ENCODE data around the gene PDLIM7. TPM values are rescaled to one million over a fixed set of nuclear protein-coding genes. Genes with fewer than 3 reads are reported as not detected.

The PDLIM7 gene
- total RNA-seq, 2 experiments from 2014 or later: 41.9 to 50.2 TPM

GRCh38 chr5:177445052-177445916 lies 52.1 kb downstream of the PDLIM7 start:
- H3K4me3 Mint-ChIP-seq: peak overlapping the region; percentile 51
- H3K27ac Mint-ChIP-seq: peak overlapping the region; percentile 89
- DNase-seq (peak; percentile 63), ATAC-seq (peak; percentile 18)
- no peaks in the 10 kb centered on the region for H3K9me3 Mint-ChIP-seq (ENCODE audit: low read depth)
- intact Hi-C loops (cut with DNase I, micrococcal nuclease): no loop called here
- peaks cover 14% of the 10 kb centered on the region for H3K36me3 Mint-ChIP-seq (ENCODE audit: low read depth)
- CTCF ChIA-PET: interaction anchor here (0.6 to 8.1 kb wide), 15 partner anchors 9 to 434 kb away, joined by 3 to 72 read pairs (median 4); no protein-coding TSS in a partner anchor
- no peaks in the 10 kb centered on the region for H3K27me3 Mint-ChIP-seq
- POLR2A ChIA-PET: interaction anchor here (0.6 to 9.3 kb wide), 11 partner anchors 9 to 56 kb away, joined by 3 to 85 read pairs (median 5); partner anchors contain the start of gene GRK6
- peaks cover 49% of the 10 kb centered on the region for H3K4me1 Mint-ChIP-seq

DNA sequence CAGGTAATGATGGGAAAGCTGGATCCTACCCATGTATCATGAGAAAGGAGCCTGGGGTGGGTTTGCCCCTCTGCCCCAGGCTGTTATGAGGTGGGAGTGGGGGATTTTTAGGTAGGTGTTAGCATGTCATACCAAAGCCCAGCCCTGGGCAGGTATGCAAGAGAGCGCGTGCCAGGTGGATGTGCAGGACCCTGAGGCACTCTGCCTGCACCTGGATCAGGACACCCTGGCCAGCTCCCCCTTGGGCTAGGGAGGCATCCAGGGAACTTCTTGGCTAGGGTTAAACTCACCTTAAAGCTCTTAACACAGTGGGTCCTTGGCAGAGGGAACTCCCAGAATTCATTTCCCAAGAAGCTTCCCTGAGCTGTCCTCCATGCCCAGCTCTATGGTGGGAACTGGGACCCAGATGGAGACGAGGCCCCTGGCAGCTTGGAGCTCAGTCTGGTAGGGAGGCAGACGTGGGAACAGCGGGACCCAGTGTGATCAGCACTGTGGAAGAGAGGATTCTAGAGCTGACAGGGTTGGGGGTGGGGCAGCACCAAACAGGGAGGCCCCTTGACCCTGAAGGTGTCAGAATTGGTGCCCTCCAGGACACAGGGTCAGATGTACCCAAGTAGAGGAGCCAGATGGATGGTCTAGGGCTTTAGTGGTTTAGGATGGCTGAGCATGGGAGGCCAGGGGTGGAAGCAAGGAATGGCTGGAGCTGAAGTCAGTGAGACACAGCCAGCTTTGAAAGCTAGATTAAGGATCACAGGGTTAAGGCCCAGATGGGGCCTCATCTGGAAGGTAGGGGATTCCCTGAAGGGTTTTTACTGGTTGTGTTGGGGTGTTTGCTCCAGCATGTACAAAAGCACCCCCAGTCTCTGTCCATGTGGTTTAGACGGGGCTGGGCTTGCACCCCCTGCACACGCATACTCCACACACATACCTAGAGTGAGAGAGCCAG lies 53.0 kb downstream of the PDLIM7 start:
- DNase-seq (peak; percentile 43), ATAC-seq (peak; percentile 10)
- POLR2A ChIA-PET: interaction anchor here (0.6 to 9.3 kb wide), 7 partner anchors 8 to 91 kb away, joined by 3 to 85 read pairs (median 9); partner anchors contain the start of gene GRK6
- intact Hi-C loops (cut with DNase I, micrococcal nuclease): no loop called here
- peak overlapping the region; percentile 89 for H3K27ac Mint-ChIP-seq
- CTCF ChIA-PET: interaction anchor here (0.6 to 8.1 kb wide), 14 partner anchors 10 to 135 kb away, joined by 3 to 72 read pairs (median 6); no protein-coding TSS in a partner anchor
- peak overlapping the region; percentile 33 for H3K4me3 Mint-ChIP-seq
- H3K36me3 Mint-ChIP-seq (ENCODE audit: low read depth): peaks cover 22% of the 10 kb centered on the region
- H3K4me1 Mint-ChIP-seq: peaks cover 58% of the 10 kb centered on the region
- no peaks in the 10 kb centered on the region for H3K9me3 Mint-ChIP-seq (ENCODE audit: low read depth)
- H3K27me3 Mint-ChIP-seq: no peaks in the 10 kb centered on the region

DNA sequence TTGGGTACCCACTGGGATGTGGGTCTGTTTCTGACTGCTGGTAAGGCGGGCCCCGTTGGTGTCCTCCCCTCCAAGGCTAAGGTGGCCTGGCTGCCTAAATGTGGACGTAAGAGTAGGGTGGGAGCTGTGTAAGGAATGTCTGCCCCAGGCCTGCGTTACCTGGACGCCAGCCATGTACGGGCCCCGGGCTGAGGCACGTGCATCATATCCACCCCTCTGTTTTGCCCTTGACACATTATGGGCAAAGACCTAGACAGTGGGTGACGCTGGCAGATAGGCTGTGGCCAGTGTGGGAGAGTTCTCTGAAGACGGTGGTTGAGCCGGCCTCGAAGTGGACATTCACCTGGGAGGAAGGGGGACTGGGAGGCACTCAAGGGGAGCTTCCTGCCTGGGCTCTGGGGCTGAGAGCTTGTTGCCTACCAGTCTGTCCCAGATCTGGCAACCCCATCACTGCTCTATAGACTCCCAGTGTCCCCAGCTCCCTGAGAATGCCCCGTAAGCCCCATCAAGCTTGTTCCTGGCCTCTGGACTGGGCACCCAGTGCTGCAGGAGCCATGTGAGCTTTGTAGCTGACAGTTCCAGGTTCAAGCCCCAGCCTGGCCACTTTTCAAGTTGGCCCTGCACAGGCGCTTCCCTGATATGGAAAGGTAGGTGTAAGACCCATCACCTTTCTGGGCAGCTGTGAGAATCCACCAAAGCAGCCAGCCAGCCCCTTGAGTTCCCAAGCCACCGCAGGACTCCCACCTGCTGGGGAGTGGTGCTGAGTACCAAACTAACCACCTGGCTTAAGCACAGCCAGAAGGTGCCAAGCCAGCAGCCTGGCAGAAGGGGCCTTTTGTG lies 54.0 kb downstream of the PDLIM7 start:
- POLR2A ChIA-PET: interaction anchor here (0.6 to 9.3 kb wide), 5 partner anchors 9 to 35 kb away, joined by 3 to 85 read pairs (median 3); no protein-coding TSS in a partner anchor
- CTCF ChIA-PET: interaction anchor here (0.6 to 8.1 kb wide), 9 partner anchors 9 to 134 kb away, joined by 3 to 72 read pairs (median 8); no protein-coding TSS in a partner anchor
- Mint-ChIP-seq H3K27me3 (no peaks in the 10 kb centered on the region), H3K4me3 (no peak overlapping the region), H3K27ac (no peak overlapping the region), H3K36me3 (ENCODE audit: low read depth) (peaks cover 29% of the 10 kb centered on the region), H3K9me3 (ENCODE audit: low read depth) (no peaks in the 10 kb centered on the region), H3K4me1 (peaks cover 61% of the 10 kb centered on the region)
- intact Hi-C loops (cut with DNase I, micrococcal nuclease): no loop called here
- DNase-seq (peak; percentile 19), ATAC-seq (no peak)

DNA sequence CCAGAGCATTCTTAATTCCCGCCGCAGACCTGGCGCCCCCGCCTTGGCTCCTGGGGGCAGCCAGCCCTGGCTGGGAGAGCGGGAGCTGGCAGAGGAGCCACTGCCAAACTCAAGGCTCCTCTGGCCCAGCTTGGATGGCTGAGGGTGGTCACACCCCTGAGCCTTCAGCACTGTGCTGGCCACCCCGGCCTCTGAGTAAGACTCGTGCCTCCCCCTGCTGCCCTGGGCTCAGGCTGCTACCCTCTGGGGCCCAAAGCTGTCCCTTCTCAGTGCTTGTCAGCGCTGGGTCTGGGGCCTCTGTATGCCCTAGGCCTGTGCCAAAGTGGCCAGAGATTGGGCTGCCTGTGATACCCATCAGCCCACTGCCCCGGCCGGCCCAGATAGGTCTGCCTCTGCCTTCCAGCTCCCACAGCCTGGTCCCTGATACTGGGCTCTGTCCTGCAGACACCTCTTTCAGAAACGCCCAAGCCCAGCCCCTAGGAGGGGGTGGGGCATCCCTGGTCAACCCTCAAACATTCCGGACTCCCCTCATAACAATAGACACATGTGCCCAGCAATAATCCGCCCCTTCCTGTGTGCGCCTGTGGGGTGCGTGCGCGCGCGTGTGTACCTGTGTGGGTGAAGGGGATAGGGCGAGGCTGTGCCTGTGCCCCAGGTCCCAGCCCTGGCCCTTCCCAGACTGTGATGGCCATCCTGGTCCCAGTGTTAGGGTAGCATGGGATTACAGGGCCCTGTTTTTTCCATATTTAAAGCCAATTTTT lies 55.2 kb downstream of the PDLIM7 start:
- Mint-ChIP-seq H3K27ac (peak overlapping the region; percentile 47), H3K36me3 (ENCODE audit: low read depth) (peaks cover 39% of the 10 kb centered on the region), H3K4me1 (peaks cover 61% of the 10 kb centered on the region), H3K9me3 (ENCODE audit: low read depth) (no peaks in the 10 kb centered on the region), H3K27me3 (no peaks in the 10 kb centered on the region), H3K4me3 (no peak overlapping the region)
- ChIA-PET CTCF (interaction anchor here (0.8 to 3.1 kb wide), 5 partner anchors 13 to 133 kb away, joined by 4 to 11 read pairs (median 5); no protein-coding TSS in a partner anchor), POLR2A (interaction anchor here (0.6 to 9.3 kb wide), 3 partner anchors 11 to 34 kb away, joined by 3 to 85 read pairs (median 28); no protein-coding TSS in a partner anchor)
- peak; percentile 10 for DNase-seq
- no peak for ATAC-seq
- intact Hi-C loops (cut with DNase I, micrococcal nuclease): no loop called here

GRCh38 chr5:177440990-177441780 lies 56.2 kb downstream of the PDLIM7 start:
- ChIA-PET POLR2A (interaction anchor here (1.6 to 3.3 kb wide), 2 partner anchors 11 to 14 kb away, joined by 7 to 28 read pairs; partner anchors contain the start of gene GRK6), CTCF (interaction anchor here (0.8 to 2.0 kb wide), 10 partner anchors 12 to 52 kb away, joined by 3 to 12 read pairs (median 5); partner anchors contain the start of gene GRK6)
- DNase-seq (no peak), ATAC-seq (no peak)
- intact Hi-C loops (cut with DNase I, micrococcal nuclease): no loop called here
- Mint-ChIP-seq H3K36me3 (ENCODE audit: low read depth) (peaks cover 47% of the 10 kb centered on the region), H3K27me3 (no peaks in the 10 kb centered on the region), H3K4me3 (no peak overlapping the region), H3K4me1 (peaks cover 66% of the 10 kb centered on the region), H3K9me3 (ENCODE audit: low read depth) (no peaks in the 10 kb centered on the region), H3K27ac (peak overlapping the region; percentile 19)

DNA sequence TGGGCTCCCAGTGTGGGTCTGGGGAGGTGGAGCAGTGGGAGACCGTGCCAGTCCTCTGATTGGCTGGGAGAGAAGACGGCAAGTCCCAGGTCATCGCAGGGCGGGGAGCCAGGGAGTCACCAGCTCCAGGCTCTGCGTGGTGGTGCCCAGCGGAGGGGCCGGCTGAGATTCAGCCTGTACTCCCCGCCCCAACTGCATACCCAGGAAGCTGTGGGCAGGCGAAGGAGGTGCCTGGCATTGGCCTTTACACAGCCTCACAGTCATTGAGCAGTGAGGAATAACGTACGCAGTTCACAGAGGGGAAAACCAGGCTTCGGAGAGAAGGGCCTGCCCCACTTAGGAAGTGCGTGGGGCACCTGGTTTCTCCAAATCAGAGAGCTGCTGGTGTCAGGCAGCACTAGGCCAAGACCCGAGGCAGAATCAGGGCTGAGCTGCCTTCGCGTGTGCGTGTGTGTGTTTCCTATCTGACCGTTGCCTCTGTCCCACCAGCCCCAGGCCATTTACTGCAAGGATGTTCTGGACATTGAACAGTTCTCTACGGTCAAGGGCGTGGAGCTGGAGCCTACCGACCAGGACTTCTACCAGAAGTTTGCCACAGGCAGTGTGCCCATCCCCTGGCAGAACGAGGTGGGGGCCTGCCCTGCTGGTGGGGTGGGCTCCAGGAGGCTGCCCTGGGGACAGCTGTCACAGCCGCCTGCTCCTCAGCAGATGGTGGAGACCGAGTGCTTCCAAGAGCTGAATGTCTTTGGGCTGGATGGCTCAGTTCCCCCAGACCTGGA lies 57.0 kb downstream of the PDLIM7 start:
- ChIA-PET POLR2A (interaction anchor here (0.7 to 3.3 kb wide), 4 partner anchors 10 to 762 kb away, joined by 3 to 28 read pairs (median 5); partner anchors contain the start of gene GRK6), CTCF (interaction anchor here (0.7 to 2.0 kb wide), 11 partner anchors 9 to 988 kb away, joined by 3 to 12 read pairs (median 5); partner anchors contain the start of gene GRK6)
- DNase-seq (peak; percentile 72), ATAC-seq (peak; percentile 77)
- H3K27ac Mint-ChIP-seq: peak overlapping the region; percentile 68
- intact Hi-C loops (cut with DNase I, micrococcal nuclease): no loop called here
- no peak overlapping the region for H3K4me3 Mint-ChIP-seq
- no peaks in the 10 kb centered on the region for H3K9me3 Mint-ChIP-seq (ENCODE audit: low read depth)
- H3K36me3 Mint-ChIP-seq (ENCODE audit: low read depth): peaks cover 52% of the 10 kb centered on the region
- H3K4me1 Mint-ChIP-seq: peaks cover 65% of the 10 kb centered on the region
- no peaks in the 10 kb centered on the region for H3K27me3 Mint-ChIP-seq

DNA sequence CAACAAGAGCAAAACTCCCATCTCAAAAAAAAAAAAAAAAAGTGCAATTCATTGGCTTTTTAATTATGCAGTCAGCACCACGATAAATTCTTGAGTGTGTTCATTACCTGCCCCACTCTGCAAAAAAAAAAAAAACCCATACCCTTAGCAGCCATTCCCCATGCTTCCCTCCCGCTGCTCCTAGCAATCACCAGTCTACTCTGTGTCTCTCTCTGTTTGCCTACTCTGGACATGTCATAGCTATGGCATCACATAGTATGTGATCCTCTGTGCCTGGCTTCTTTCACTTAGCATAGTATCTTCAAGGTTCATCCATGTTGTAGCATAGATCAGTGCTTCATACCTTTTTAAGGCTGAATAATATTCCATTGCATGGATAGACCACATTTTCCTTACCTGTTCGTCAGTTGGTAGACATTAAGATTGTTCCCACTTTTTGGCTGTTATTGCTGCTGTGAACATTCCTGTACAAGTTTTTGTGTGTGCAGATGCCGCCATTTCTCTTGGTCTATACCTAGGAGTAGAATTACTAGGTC lies 57.8 kb downstream of the PDLIM7 start:
- CTCF ChIA-PET: interaction anchor here (0.7 to 2.0 kb wide), 12 partner anchors 8 to 987 kb away, joined by 3 to 12 read pairs (median 5); partner anchors contain the start of gene GRK6
- H3K27me3 Mint-ChIP-seq: no peaks in the 10 kb centered on the region
- H3K36me3 Mint-ChIP-seq (ENCODE audit: low read depth): peaks cover 57% of the 10 kb centered on the region
- peaks cover 62% of the 10 kb centered on the region for H3K4me1 Mint-ChIP-seq
- intact Hi-C loops (cut with DNase I, micrococcal nuclease): no loop called here
- H3K4me3 Mint-ChIP-seq: no peak overlapping the region
- peak overlapping the region; percentile 68 for H3K27ac Mint-ChIP-seq
- POLR2A ChIA-PET: interaction anchor here (0.7 to 3.3 kb wide), 6 partner anchors 9 to 763 kb away, joined by 3 to 28 read pairs (median 4); partner anchors contain the start of gene GRK6
- ATAC-seq: no peak
- no peaks in the 10 kb centered on the region for H3K9me3 Mint-ChIP-seq (ENCODE audit: low read depth)
- no peak for DNase-seq

- ChIA-PET POLR2A (interaction anchor here (1.0 kb wide), 1 partner anchor 11 kb away, joined by 3 read pairs; no protein-coding TSS in a partner anchor), CTCF (interaction anchor here (0.7 to 2.2 kb wide), 5 partner anchors 10 to 899 kb away, joined by 3 to 6 read pairs (median 5); no protein-coding TSS in a partner anchor)
- Mint-ChIP-seq H3K4me1 (peaks cover 62% of the 10 kb centered on the region), H3K27ac (peak overlapping the region; percentile 47), H3K36me3 (ENCODE audit: low read depth) (peaks cover 66% of the 10 kb centered on the region), H3K9me3 (ENCODE audit: low read depth) (no peaks in the 10 kb centered on the region), H3K4me3 (no peak overlapping the region), H3K27me3 (no peaks in the 10 kb centered on the region)
- DNase-seq: peak; percentile 12
- intact Hi-C loops (cut with DNase I, micrococcal nuclease): no loop called here
- no peak for ATAC-seq
These were observed 58.9 kb downstream of the PDLIM7 start for GRCh38 chr5:177438468-177438867.

Measured in activated CD4-positive, alpha-beta T cell treated with anti-CD3 and anti-CD28 coated beads for 36 hours (primary cell).